ENCODE results near the gene GNPTAB. TPM values are rescaled to one million over a fixed set of nuclear protein-coding genes. Genes with fewer than 3 reads are reported as not detected.

The GNPTAB gene
- total and polyA plus RNA-seq, 2 of the 13 experiments (the other 11 are each of a cell fraction or from before 2014, with no cell fraction given) = 13.6 to 19.4 TPM

- TF ChIP-seq ZHX2 (IDR thresholded peaks at IDR 0.05; ENCODE audit: low read depth) (no peak), ZHX2 (CRISPR knock-in tag; IDR thresholded peaks at IDR 0.05; ENCODE audit: borderline replicate concordance) (no peak), ZNF780A (CRISPR knock-in tag; IDR thresholded peaks at IDR 0.05) (no peak), SP5 (CRISPR knock-in tag; IDR thresholded peaks at IDR 0.05; ENCODE audit: borderline replicate concordance, low read depth) (peak; percentile 42; the same call in 1 of the 2 replicates), NFIC (IDR thresholded peaks at IDR 0.05; ENCODE audit: low read length) (0 out of 2 replicates have a peak, but pooled peaks have one; percentile 29), ZFY (CRISPR knock-in tag; IDR thresholded peaks at IDR 0.05) (no peak; the same call in 1 of the 2 replicates), ZNF136 (CRISPR knock-in tag; IDR thresholded peaks at IDR 0.05; ENCODE audit: low read depth) (no peak), NFYB (CRISPR knock-in tag; IDR thresholded peaks at IDR 0.05) (no peak), KLF12 (CRISPR knock-in tag; IDR thresholded peaks at IDR 0.05; ENCODE audit: borderline replicate concordance) (no peak), ZNF543 (CRISPR knock-in tag; IDR thresholded peaks at IDR 0.05) (no peak), LRRFIP1 (CRISPR knock-in tag; conservative IDR thresholded peaks at IDR 0.05) (no peak), ATF7 (IDR thresholded peaks at IDR 0.05) (no peak), ATF7 (CRISPR knock-in tag; IDR thresholded peaks at IDR 0.05) (no peak), HDAC1 (CRISPR knock-in tag; IDR thresholded peaks at IDR 0.05) (peak; percentile 75), ISX (CRISPR knock-in tag; conservative IDR thresholded peaks at IDR 0.05) (no peak), ZNF484 (CRISPR knock-in tag; IDR thresholded peaks at IDR 0.05; ENCODE audit: borderline replicate concordance, low read depth) (no peak), IKZF4 (CRISPR knock-in tag; IDR thresholded peaks at IDR 0.05; ENCODE audit: borderline replicate concordance, low read depth, not compliant biosample characterization) (no peak), TBX2 (CRISPR knock-in tag; IDR thresholded peaks at IDR 0.05; ENCODE audit: borderline replicate concordance) (peak; percentile 71; the same call in 1 of the 2 replicates), BRCA1 (CRISPR knock-in tag; IDR thresholded peaks at IDR 0.05) (peak; percentile 36; the same call in 1 of the 2 replicates), MLXIP (CRISPR knock-in tag; IDR thresholded peaks at IDR 0.05; ENCODE audit: borderline replicate concordance) (no peak)
Observed at GRCh38 chr12:101713059-101713682, 117.6 kb downstream of the GNPTAB start (continued).
